Medulla oblongata (tissue), 1 donor: ENCODE measurements around the gene NKIRAS2.
"Not testable (repeated sequence)": the region's sequence is repeated elsewhere in the genome, so short reads cannot be mapped to it uniquely, and the experiment has no call there.

Experiments used
- DNase-seq: peaks from one replicate; pipeline ENCODE4 v3.0.0-alpha.2; 2015; ENCODE audit errors: extremely low spot score

Gene NKIRAS2

DNA sequence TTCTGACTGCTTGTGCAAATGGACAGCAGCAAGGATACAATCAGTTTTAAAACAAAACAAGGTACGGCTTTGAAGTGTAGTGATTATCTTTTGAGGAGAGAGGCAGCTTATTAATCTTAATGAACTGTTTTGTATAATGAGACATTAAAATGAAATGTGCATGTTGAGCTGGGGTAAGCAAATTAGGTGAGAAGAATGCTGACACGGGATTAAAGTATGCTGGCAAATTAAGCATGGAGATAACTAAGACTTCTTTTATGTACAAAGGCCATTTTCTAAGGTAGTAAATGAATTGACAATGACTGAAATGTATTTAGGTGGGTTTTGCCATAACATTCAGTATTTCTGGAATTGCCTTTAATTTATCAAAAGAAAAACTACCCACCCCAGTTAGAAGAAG lies 21.4 kb upstream of the NKIRAS2 start:
- no peak for DNase-seq

DNA sequence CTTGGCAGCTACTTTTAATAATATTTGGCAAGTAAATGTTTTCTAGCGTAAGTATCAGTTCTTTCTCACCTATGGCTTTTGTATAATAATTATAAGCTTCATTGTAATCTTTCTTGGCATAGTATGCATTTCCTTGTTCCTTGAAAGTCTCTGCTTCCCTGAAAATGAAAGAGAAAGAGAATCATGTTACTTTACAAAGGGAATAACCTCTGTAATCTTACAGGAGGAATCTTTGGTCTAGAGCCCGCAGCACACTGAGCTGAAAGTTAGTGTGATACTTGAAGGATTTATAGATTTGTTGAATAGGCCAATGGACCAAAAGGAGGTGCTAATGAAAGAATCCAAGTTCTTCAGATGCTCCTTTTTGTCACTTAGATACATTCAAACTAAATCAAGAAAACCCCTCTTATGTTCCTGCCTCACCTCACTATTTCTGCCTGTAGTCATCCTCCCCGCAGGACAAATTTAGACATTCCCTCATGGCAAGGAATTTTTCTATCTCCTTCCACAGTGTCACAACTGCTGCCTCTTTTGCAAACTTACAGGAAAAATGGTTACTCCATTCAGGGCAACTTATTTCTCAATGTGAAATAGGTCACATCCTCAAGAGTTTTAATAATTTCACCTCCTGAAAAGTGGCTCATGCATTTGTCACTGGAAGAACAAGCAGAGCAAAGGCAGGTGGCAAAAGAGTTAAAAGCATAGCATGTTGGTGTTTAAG lies 19.3 kb upstream of the NKIRAS2 start:
- no peak for DNase-seq

DNA sequence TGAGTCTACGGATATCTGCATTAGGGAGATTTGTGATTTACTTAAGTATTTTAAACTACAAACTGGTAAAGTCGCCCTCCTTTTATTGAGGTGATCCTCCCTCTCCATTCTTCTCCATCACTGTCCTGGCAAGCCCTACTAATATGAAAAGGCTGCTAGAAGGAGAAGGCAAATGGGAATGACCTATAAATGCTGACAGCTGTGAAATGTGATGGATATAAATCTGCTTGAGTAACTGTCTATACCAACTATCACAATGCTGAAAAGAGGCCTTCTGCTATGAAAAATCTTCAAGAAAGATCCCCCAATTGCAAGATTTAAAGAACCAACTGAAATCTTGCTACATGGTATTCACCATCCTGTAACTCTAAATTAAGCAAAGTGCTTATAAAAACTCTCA lies 18.2 kb upstream of the NKIRAS2 start:
- no peak for DNase-seq

DNA sequence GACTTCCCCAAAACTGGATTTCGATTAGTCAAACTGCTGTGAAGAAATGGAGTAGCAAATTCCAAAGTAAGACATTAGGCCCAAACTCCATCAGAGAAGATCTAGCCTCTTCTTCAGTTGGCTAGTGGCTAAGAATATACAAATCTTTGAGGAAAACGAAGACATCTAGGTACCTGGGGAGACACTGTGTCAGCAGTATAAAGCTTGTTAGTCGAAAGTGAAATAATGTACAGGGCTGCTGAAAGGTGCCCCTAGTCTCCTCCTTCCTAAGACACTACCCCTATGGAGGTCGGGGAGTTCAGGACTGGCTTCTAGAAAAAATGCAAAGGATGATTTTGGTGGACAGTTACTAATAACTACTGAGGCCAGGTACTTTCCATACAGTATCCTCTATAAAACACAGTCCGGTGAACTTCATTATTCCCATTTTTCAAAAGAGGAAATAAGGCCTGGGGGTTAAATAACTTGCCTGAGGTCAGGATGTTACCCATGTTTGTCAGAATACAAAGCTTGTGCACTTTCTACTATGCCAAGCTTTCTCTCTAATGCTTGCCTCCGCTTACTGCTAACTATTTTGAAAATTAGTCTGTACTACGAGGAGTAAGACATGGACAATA lies 17.6 kb upstream of the NKIRAS2 start:
- no peak for DNase-seq

- peak; percentile 66 for DNase-seq
Observed at GRCh38 chr17:42002792-42003301, 17.0 kb upstream of the NKIRAS2 start.

DNA sequence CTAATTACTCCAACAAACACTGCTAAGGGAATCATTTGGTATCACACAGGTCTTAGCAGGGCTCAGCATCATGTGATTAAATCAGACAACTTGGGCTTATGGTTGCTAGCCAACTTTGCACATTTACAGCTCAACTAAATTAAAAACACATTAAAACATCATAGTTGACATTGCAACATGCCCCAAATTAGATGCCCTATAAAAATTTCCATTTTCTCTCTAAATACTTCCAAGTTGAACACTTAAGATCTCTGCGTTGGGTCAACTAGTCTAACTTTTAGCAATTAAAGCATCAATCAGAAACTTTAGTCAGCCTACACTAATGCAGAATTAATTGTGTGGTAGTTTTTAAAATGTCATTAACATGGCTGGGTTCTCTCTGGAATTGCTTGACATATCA lies 14.7 kb upstream of the NKIRAS2 start:
- DNase-seq: no peak

GRCh38 chr17:42009170-42009569 lies 10.7 kb upstream of the NKIRAS2 start:
- DNase-seq: peak; percentile 88

GRCh38 chr17:42010266-42010680 lies 9.6 kb upstream of the NKIRAS2 start:
- not testable (repeated sequence) for DNase-seq

DNA sequence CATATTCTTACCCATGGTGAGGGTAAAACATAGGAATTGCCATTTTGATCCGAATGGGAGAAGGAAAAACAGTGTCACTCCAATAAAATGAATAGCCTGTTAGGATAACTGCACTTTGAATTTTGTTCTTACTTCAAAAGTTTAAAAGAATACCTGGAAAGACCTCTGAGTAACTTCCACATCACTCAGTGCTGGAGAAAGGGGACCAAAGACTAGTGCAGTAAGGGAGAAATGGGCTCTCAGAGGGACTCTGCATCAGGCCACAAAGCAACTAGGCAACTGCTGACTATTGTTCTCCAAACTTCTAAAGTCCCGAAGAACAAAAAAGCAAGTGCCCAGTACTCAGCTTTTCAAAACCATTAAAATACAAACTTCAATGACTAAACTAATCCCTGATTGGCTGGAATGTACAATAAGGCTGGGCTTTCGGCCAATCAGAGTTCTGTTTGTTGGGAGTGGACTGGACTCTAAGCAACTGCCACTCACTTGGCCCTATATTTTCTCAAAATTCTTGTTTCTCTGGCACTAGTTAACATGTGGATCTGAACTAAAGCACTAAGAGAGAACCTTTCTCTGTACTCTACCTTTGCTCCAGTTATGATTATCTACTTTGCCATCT lies 8.9 kb upstream of the NKIRAS2 start:
- no peak for DNase-seq

- not testable (repeated sequence) for DNase-seq
Observed at GRCh38 chr17:42012363-42012762, 7.5 kb upstream of the NKIRAS2 start.

GRCh38 chr17:42013740-42014139 lies 6.2 kb upstream of the NKIRAS2 start:
- not testable (repeated sequence) for DNase-seq

DNA sequence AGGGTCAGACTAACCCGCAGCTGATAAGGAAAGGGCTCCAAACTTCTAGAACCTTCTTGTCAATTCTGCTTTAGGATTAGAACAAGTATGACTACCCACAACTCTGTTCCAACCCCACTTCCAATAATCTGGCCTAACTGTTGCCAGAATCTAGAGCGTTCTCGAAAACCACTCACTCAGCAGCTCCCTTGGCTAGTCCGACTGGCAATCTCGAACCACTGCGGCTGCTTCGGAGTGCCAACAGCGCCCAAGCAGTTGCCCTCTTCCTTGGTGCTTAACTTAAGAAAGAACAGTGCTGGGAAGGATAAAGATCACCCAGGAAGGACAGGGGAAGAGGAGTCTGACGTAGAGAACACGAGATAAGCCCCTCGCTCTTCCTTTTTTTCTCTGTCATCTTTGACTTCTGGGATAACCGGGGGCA lies 3.5 kb upstream of the NKIRAS2 start:
- peak; percentile 60 for DNase-seq

DNA sequence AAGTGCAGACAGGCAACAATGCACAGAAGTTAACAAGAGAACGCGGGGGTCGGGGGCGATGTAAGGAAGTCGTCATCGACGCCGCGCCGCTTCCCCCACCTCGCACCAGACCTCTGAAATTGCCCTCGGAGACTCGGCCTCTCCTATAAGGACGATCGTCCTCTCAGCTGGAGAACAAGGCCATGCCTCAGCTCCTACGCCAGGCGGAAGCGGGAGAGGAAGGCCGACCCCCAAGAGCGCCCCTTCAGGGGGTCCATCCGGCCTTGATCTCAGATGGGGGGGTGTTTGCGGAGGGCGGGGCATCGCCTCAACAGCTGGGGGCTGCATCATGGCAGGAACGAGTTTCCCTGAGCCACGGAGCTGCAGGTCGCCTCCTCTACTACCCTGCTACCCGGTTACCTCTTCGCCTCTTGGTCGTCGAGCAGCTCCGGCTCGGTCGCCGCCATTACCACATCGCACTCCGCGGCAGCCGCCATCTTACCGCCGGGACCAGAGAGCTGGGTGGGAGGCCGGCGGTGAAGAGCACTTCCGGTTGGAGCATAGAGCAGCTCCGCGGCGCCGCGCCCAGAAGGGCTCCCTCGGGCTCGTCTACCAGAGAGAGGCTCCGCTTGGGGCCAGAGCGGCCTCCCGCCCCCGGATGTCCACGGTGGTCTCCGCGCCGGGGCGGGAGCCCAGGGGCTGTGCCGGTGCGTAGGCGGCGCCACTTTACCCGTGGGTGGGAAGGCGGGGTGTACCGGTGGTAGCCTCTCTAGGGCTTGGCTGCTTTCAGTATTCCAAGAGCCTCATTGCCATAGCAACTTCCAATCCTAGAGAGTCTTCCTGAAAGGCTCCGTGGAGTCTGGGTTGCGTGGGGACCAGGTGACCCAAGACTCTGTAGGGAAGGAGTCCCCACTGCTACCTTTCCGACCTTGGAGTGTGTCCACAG lies 2.7 kb upstream of the NKIRAS2 start, which contains the start of gene DNAJC7:
TSS of gene DNAJC7 (minus strand) at position 499 of the 925 bp plus-strand sequence. CDS start at position 476, 23 bp downstream.
- DNase-seq: peak; percentile 95

DNA sequence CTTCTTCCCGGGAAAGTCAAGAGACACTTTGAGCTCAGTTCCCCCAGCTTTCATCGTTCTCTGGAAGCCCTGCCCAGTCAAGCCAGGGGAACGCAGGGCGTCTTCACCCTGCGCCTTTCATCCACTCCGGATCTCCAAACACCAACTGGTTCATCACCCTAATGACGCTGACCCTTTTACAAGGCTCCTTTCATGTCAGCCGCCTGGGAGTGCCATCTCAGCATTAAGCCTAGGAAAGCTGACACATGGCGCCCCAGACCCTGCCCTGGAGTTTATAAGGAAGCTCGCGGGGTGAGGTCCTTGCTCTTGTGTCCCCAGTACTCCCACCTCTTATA lies 2.1 kb upstream of the NKIRAS2 start:
- DNase-seq: no peak

DNA sequence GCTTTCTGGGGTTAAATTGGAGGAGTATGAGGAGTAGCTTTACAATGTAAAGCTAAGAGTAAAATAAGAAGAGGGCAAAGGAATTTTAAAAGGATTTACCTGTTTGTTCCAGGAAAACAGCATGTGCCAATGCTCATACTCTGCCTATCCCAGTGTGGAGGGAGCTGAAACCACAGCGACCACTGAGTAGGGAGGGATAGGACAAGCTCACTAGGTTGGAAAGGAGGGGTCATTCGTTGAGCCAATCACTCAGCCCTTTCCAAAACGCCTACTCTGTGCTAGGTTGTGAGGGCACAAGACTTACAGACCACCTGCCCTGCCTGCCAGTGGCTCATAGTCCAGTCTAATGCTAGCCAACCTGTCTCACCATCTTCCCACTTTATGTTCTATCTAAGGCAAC lies 1.6 kb upstream of the NKIRAS2 start:
- DNase-seq: no peak

GRCh38 chr17:42018988-42019387 lies 902 bp upstream of the NKIRAS2 start:
- DNase-seq: no peak

- DNase-seq: not testable (repeated sequence)
Observed at GRCh38 chr17:42020845-42021244, 955 bp downstream of the NKIRAS2 start.

GRCh38 chr17:42023524-42024349 lies 3.8 kb downstream of the NKIRAS2 start:
- DNase-seq: no peak

- no peak for DNase-seq
Observed at GRCh38 chr17:42025191-42025579, 5.3 kb downstream of the NKIRAS2 start.

DNA sequence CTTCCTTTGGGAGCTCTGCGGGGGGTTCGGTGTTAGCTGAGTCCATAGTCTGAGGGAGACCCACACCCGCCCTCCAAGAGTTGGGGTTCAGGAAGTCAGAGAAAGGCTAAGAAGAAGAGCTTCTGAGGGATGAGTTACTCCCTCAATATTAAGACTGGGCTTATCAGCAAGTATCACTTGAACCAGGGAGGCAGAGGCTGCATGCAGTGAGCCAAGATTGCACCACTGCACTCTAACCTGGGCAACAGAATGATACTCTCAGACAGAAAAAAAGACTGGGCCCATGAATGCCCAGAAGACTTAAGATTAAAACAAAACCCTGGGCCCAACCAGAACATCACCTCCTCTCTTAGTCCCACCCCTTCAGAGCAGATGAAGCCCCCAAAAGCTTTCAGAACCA lies 6.0 kb downstream of the NKIRAS2 start:
- no peak for DNase-seq
